Measurements from ENCODE around the gene COTL1. TPM values are rescaled to one million over a fixed set of nuclear protein-coding genes. Genes with fewer than 3 reads are reported as not detected.

The COTL1 gene
- total and polyA plus RNA-seq, 12 donors = 20.1 to 93.8 (median 54.3) TPM

DNA sequence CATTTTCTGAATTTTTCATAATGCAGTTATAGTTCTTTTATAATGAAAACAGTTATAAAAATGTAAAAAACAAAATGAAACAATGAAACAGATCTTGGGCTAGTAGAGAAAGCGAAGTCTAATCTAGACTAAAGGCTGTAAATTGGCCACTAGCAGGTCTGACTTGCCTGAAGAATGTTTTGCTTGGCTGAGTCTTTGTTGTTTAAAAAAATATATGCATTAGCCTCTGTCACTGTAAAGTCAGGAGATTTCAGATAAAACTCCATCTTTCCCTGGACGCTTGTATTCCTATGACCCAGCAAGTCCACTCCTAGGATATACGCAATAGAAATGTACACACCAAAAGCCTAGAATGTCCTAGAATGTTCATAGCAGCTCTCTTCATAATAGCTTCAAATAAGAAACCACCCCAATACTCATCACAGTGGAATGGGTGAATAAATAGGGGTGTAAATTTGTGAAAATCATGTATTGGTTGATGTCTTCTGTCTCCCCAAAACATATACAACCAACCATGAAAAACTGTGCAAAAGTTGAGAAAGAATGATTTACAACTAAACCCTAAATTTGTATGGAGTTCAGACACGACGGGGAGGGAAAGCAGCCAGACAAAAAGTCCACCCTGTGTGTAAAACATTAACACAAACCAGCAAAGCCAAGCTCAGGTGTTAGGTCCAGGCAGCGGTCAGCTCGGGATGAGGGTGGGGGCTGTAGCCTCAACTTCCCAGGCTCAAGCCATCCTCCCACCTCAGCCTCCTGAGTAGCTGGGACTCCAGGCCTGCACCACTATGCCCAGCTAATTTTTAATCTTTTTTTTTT is 75.7 kb downstream of the COTL1 start:
- Histone ChIP-seq H3K27me3 (no peaks in the 10 kb centered on the region), H3K27ac (no peak overlapping the region), H3K36me3 (replicated peaks in 1 of 2) (no peaks in the 10 kb centered on the region), H3K4me1 (replicated peaks in 1 of 2) (peaks cover 0 to 8% of the 10 kb centered on the region in 2 donors), H3K9me3 (replicated peaks in 1 of 3) (no peaks in the 10 kb centered on the region), H3K4me3 (no peak overlapping the region)
- no peak for DNase-seq
- 79 to 90% (median 86%) methylated on average over 7 of the region's 7 CpGs for WGBS, 4 donors
- TF ChIP-seq POLR2A (IDR thresholded peaks at IDR 0.05) = no peak
- TF ChIP-seq, protein P1, sequence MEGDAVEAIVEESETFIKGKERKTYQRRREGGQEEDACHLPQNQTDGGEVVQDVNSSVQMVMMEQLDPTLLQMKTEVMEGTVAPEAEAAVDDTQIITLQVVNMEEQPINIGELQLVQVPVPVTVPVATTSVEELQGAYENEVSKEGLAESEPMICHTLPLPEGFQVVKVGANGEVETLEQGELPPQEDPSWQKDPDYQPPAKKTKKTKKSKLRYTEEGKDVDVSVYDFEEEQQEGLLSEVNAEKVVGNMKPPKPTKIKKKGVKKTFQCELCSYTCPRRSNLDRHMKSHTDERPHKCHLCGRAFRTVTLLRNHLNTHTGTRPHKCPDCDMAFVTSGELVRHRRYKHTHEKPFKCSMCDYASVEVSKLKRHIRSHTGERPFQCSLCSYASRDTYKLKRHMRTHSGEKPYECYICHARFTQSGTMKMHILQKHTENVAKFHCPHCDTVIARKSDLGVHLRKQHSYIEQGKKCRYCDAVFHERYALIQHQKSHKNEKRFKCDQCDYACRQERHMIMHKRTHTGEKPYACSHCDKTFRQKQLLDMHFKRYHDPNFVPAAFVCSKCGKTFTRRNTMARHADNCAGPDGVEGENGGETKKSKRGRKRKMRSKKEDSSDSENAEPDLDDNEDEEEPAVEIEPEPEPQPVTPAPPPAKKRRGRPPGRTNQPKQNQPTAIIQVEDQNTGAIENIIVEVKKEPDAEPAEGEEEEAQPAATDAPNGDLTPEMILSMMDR (IDR thresholded peaks at IDR 0.05) = no peak
- intact Hi-C loops (cut with DNase I) = no loop called here

- Histone ChIP-seq H3K27me3 (no peaks in the 10 kb centered on the region), H3K4me1 (replicated peaks in 1 of 2) (peaks cover 0 to 8% of the 10 kb centered on the region in 2 donors), H3K4me3 (no peak overlapping the region), H3K9me3 (replicated peaks in 1 of 3) (no peaks in the 10 kb centered on the region), H3K27ac (no peak overlapping the region), H3K36me3 (replicated peaks in 1 of 2) (no peaks in the 10 kb centered on the region)
- DNase-seq = no peak
- TF ChIP-seq POLR2A (IDR thresholded peaks at IDR 0.05) = no peak
- TF ChIP-seq, protein P1 (IDR thresholded peaks at IDR 0.05) = no peak
- intact Hi-C loops (cut with DNase I) = no loop called here
- 87 to 94% (median 88%) methylated on average over 3 to 4 of the region's 4 CpGs for WGBS, 4 donors
These were observed 77.7 kb downstream of the COTL1 start for GRCh38 chr16:84540194-84540593.

- intact Hi-C loops (cut with DNase I) = no loop called here
- WGBS, 4 donors = 85 to 89% (median 88%) methylated on average over 6 of the region's 6 CpGs
- TF ChIP-seq, protein P1 (IDR thresholded peaks at IDR 0.05) = no peak
- no peak for TF ChIP-seq POLR2A (IDR thresholded peaks at IDR 0.05)
- Histone ChIP-seq H3K27me3 (no peaks in the 10 kb centered on the region), H3K27ac (peak overlapping the region in 2 of 5 donors; percentile 57 to 62), H3K9me3 (replicated peaks in 1 of 3) (no peaks in the 10 kb centered on the region), H3K36me3 (replicated peaks in 1 of 2) (no peaks in the 10 kb centered on the region), H3K4me3 (no peak overlapping the region), H3K4me1 (replicated peaks in 1 of 2) (peaks cover 0 to 8% of the 10 kb centered on the region in 2 donors)
- DNase-seq = no peak
These were observed 79.5 kb downstream of the COTL1 start for GRCh38 chr16:84538222-84538840.

DNA sequence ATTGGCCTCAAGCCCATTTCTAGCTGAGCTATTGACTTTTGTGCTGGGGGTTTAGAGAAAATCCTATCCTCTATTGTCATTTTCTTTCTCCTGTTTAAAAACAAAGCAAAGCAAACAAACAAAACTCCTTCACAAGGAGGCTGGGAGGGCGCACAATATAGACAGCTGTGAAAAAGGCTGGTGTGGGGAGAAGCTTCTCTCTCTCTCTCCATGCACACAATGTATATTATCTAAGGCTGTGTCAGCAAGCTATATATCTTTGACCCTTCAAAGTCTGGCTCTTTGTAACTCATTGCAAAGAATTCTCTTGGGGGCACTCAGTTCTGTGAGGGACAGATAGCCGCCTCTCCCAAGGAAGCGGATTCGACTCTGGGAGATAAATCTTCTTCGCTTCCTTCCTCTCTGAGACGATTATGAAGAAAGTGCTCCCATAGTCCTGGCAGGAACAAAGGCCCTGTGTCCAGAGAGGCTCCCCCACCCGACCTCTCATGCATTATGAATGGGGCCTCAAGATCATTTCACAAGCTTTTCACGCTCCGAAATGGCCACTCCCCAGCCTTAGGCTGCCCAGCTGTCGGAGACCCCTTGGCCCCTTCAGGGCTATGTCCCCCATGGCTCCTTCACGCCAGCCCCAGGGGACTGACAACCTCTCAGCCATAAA is 80.3 kb downstream of the COTL1 start:
- no peaks in the 10 kb centered on the region for H3K9me3 ChIP-seq (replicated peaks in 1 of 3)
- WGBS, 4 donors = 60 to 76% (median 69%) methylated on average over 9 to 11 of the region's 11 CpGs
- H3K27ac ChIP-seq = peak overlapping the region in 2 of 5 donors; percentile 57 to 62
- no peaks in the 10 kb centered on the region for H3K36me3 ChIP-seq (replicated peaks in 1 of 2)
- DNase-seq = peak in 2 of 7 donors; percentile 36 to 65
- intact Hi-C loops (cut with DNase I) = no loop called here
- no peaks in the 10 kb centered on the region for H3K27me3 ChIP-seq
- TF ChIP-seq, protein P1 (IDR thresholded peaks at IDR 0.05) = no peak
- TF ChIP-seq POLR2A (IDR thresholded peaks at IDR 0.05) = no peak
- no peak overlapping the region for H3K4me3 ChIP-seq
- H3K4me1 ChIP-seq (replicated peaks in 1 of 2) = peaks cover 0 to 15% of the 10 kb centered on the region in 2 donors

All from adrenal gland (tissue), 12 donors.